Astrocyte (in vitro differentiated cells and primary cell): Measurements from ENCODE around the gene EFNA5.

ENCODE experiments used
- CTCF ChIP-seq: IDR thresholded peaks from 2 replicates; pipeline ENCODE4 v1.5.1; 2011; ENCODE audit warnings: low read depth, mild to moderate bottlenecking, inconsistent platforms, low read length, moderate library complexity; ENCODE audit not compliant: insufficient read depth
- EZH2 ChIP-seq: IDR thresholded peaks from 2 replicates; pipeline ENCODE4 v1.6.1; 2012; ENCODE audit warnings: mild to moderate bottlenecking, low read length, inconsistent platforms; ENCODE audit not compliant: insufficient read depth

- no peak for TF ChIP-seq CTCF
- no peak for TF ChIP-seq EZH2
Measured at GRCh38 chr5:107331312-107331711, 339.4 kb downstream of the EFNA5 start.
